Measurements from ENCODE around the gene UBE4A. TPM values are rescaled to one million over a fixed set of nuclear protein-coding genes. Genes with fewer than 3 reads are reported as not detected.

Gene UBE4A
- total and polyA plus RNA-seq, 9 of the 15 experiments (the other 6 are each of a cell fraction or from before 2014, with no cell fraction given), result 13.5 to 45.2 (median 26.8) TPM

GRCh38 chr11:118434553-118435289, 75.3 kb downstream of the UBE4A start (continued):
- TF ChIP-seq RCOR1 (IDR thresholded peaks at IDR 0.05; ENCODE audit: borderline replicate concordance in 1 of 2, low read depth in 2 of 2, low read length in 2 of 2) (no peak), KLF1 (tag; IDR thresholded peaks at IDR 0.05) (no peak), XRCC4 (IDR thresholded peaks at IDR 0.05; ENCODE audit: extremely low read depth, insufficient read depth, insufficient read length) (no peak), NCOA4 (IDR thresholded peaks at IDR 0.05; ENCODE audit: partially characterized antibody) (no peak), ZNF212 (CRISPR knock-in tag; IDR thresholded peaks at IDR 0.05) (no peak), MTA1 (IDR thresholded peaks at IDR 0.05; ENCODE audit: borderline replicate concordance) (no peak), ESRRA (IDR thresholded peaks at IDR 0.05; ENCODE audit: borderline replicate concordance, low read depth) (no peak), JUN (IDR thresholded peaks at IDR 0.05; ENCODE audit: borderline replicate concordance, low read depth, low read length) (no peak), JUN (CRISPR knock-in tag; IDR thresholded peaks at IDR 0.05; ENCODE audit: borderline replicate concordance) (0 out of 2 replicates have a peak, but pooled peaks have one; percentile 43), ZBTB7A (IDR thresholded peaks at IDR 0.05; ENCODE audit: borderline replicate concordance, control insufficient read depth, low read depth, low read length) (peak; percentile 76; the same call in 1 of the 2 replicates), ZFP36 (IDR thresholded peaks at IDR 0.05; ENCODE audit: low read depth, low read length, partially characterized antibody) (no peak), CTBP1 (IDR thresholded peaks at IDR 0.05; ENCODE audit: borderline replicate concordance) (0 out of 2 replicates have a peak, but pooled peaks have one; percentile 45), REST (IDR thresholded peaks at IDR 0.05; ENCODE audit: borderline replicate concordance) (peak; percentile 98), REST (CRISPR knock-in tag; IDR thresholded peaks at IDR 0.05; ENCODE audit: low read depth) (peak; percentile 95), L3MBTL2 (IDR thresholded peaks at IDR 0.05) (peak; percentile 44; the same call in 1 of the 2 replicates), ELF2 (CRISPR knock-in tag; IDR thresholded peaks at IDR 0.05) (no peak), CC2D1A (IDR thresholded peaks at IDR 0.05) (no peak), RBM34 (IDR thresholded peaks at IDR 0.05; ENCODE audit: borderline replicate concordance, insufficient read depth, low read length) (no peak), FOXM1 (IDR thresholded peaks at IDR 0.05; ENCODE audit: low read depth) (no peak), FOXM1 (CRISPR knock-in tag; IDR thresholded peaks at IDR 0.05; ENCODE audit: low read depth) (0 out of 2 replicates have a peak, but pooled peaks have one; percentile 64), ZNF165 (CRISPR knock-in tag; IDR thresholded peaks at IDR 0.05; ENCODE audit: borderline replicate concordance) (no peak), PCBP2 (IDR thresholded peaks at IDR 0.05; ENCODE audit: low read depth, low read length, poor library complexity, severe bottlenecking) (no peak), MBD2 (IDR thresholded peaks at IDR 0.05; ENCODE audit: borderline replicate concordance, low read depth) (0 out of 2 replicates have a peak, but pooled peaks have one; percentile 5)

Data from K562 (cell line).